WTC11 (cell line): ENCODE results near the gene CDC16. TPM values are rescaled to one million over a fixed set of nuclear protein-coding genes. Genes with fewer than 3 reads are reported as not detected.

Experiments
- ATAC-seq: fragments of 200-7000 bp; cut with Tn5 transposase; 2 replicates; pipeline ENCODE4 v1.10.0; 2021; ENCODE audit warnings: mild to moderate bottlenecking, moderate library complexity
- CTCF ChIA-PET: fragments of 300-600 bp; sonication (Branson Sonifier 250); formaldehyde crosslinking; loops from one replicate; lab custom pipeline; 2021; ENCODE audit warnings: antibody characterized with exemption; lab: Charles Lee
- POLR2A ChIA-PET: fragments of 350-600 bp; sonication (Branson Sonifier 250); formaldehyde crosslinking; loops from one replicate; lab custom pipeline; 2021; ENCODE audit warnings: antibody characterized with exemption; lab: Charles Lee
- DNase-seq: peaks from one replicate; pipeline ENCODE4 v3.0.0; 2021; ENCODE audit warnings: low spot score
- H3K27ac Mint-ChIP-seq: 2 replicates; pipeline ENCODE4 v1.8.0; 2021; ENCODE audit warnings: mixed read lengths
- H3K27me3 Mint-ChIP-seq: 2 replicates; pipeline ENCODE4 v1.8.0; 2021; ENCODE audit warnings: low read depth, mild to moderate bottlenecking, moderate library complexity, mixed read lengths
- H3K36me3 Mint-ChIP-seq: 2 replicates; pipeline ENCODE4 v1.8.0; 2021; ENCODE audit warnings: mixed read lengths
- H3K4me1 Mint-ChIP-seq: 2 replicates; pipeline ENCODE4 v1.8.0; 2022; ENCODE audit warnings: mixed read lengths
- H3K4me3 Mint-ChIP-seq: 2 replicates; pipeline ENCODE4 v1.8.0; 2021; ENCODE audit warnings: mild to moderate bottlenecking, moderate library complexity, mixed read lengths
- H3K9me3 Mint-ChIP-seq: 2 replicates; pipeline ENCODE4 v1.8.0; 2021; ENCODE audit warnings: mixed read lengths
- ATF2 ChIP-seq: sonication (generic); formaldehyde crosslinking; IDR thresholded peaks from 2 replicates; pipeline ENCODE4 v1.8.1; 2022; ENCODE audit warnings: low read depth, missing genetic modification reagents, borderline replicate concordance
- CREM ChIP-seq: sonication (generic); formaldehyde crosslinking; IDR thresholded peaks from 2 replicates; pipeline ENCODE4 v1.8.1; 2022; ENCODE audit warnings: mild to moderate bottlenecking, missing genetic modification reagents, moderate library complexity
- ETV6 ChIP-seq: sonication (generic); formaldehyde crosslinking; IDR thresholded peaks from 2 replicates; pipeline ENCODE4 v1.8.1; 2022; ENCODE audit warnings: mild to moderate bottlenecking, missing genetic modification reagents
- GABPB1 ChIP-seq: sonication (generic); formaldehyde crosslinking; IDR thresholded peaks from 2 replicates; pipeline ENCODE4 v1.8.1; 2023; ENCODE audit warnings: mild to moderate bottlenecking, missing genetic modification reagents
- GTF2I ChIP-seq: fragments of 250-450 bp; sonication (Bioruptor Pico); conservative IDR thresholded peaks from 2 replicates; pipeline ENCODE4 v1.4.0; 2021; ENCODE audit warnings: mild to moderate bottlenecking
- IRF1 ChIP-seq: sonication (generic); formaldehyde crosslinking; IDR thresholded peaks from 2 replicates; pipeline ENCODE4 v1.8.0; 2023; ENCODE audit warnings: missing genetic modification reagents
- MLX ChIP-seq: sonication (generic); formaldehyde crosslinking; IDR thresholded peaks from 2 replicates; pipeline ENCODE4 v1.8.1; 2023; ENCODE audit warnings: mild to moderate bottlenecking, missing genetic modification reagents, moderate library complexity
- NFE2L1 ChIP-seq: sonication (generic); formaldehyde crosslinking; IDR thresholded peaks from 2 replicates; pipeline ENCODE4 v1.8.1; 2023; ENCODE audit warnings: missing genetic modification reagents
- PREB ChIP-seq: sonication (generic); formaldehyde crosslinking; IDR thresholded peaks from 2 replicates; pipeline ENCODE4 v1.8.1; 2022; ENCODE audit warnings: mild to moderate bottlenecking, missing genetic modification reagents, moderate library complexity, borderline replicate concordance
- TEAD1 ChIP-seq: sonication (generic); formaldehyde crosslinking; IDR thresholded peaks from 2 replicates; pipeline ENCODE4 v1.8.0; 2022; ENCODE audit warnings: mild to moderate bottlenecking, missing genetic modification reagents
- USF2 ChIP-seq: sonication (generic); formaldehyde crosslinking; IDR thresholded peaks from 2 replicates; pipeline ENCODE4 v1.8.1; 2023; ENCODE audit warnings: mild to moderate bottlenecking, missing genetic modification reagents, moderate library complexity
- ZBTB21 ChIP-seq: sonication (generic); formaldehyde crosslinking; IDR thresholded peaks from 2 replicates; pipeline ENCODE4 v1.8.1; 2023; ENCODE audit warnings: mild to moderate bottlenecking, missing genetic modification reagents, borderline replicate concordance
- ZMAT4 ChIP-seq: fragments of 250-450 bp; sonication (Bioruptor Pico); IDR thresholded peaks from 2 replicates; pipeline ENCODE4 v1.9.0; 2021; ENCODE audit warnings: mild to moderate bottlenecking
- ZNF121 ChIP-seq: sonication (generic); formaldehyde crosslinking; IDR thresholded peaks from 2 replicates; pipeline ENCODE4 v1.8.0; 2023; ENCODE audit warnings: missing genetic modification reagents
- ZNF138 ChIP-seq: sonication (generic); formaldehyde crosslinking; conservative IDR thresholded peaks from 2 replicates; pipeline ENCODE4 v1.8.1; 2022; ENCODE audit warnings: mild to moderate bottlenecking, moderate library complexity, missing genetic modification reagents
- ZNF532 ChIP-seq: fragments of 250-450 bp; sonication (Bioruptor Pico); IDR thresholded peaks from 2 replicates; pipeline ENCODE4 v1.9.0; 2021; ENCODE audit warnings: mild to moderate bottlenecking, borderline replicate concordance
- ZNF671 ChIP-seq: fragments of 250-450 bp; sonication (Bioruptor Pico); IDR thresholded peaks from 2 replicates; pipeline ENCODE4 v1.8.0; 2021; ENCODE audit warnings: mild to moderate bottlenecking
- total RNA-seq: library from RNA; stranded (reverse); gene quantifications from 3 replicates; pipeline ENCODE4 v1.2.3, GENCODE V29; 2021
- TF ChIP-seq, protein P1 (sequence below): fragments of 250-450 bp; sonication (Bioruptor Pico); IDR thresholded peaks from 2 replicates; pipeline ENCODE4 v2.1.2; 2022; ENCODE audit warnings: mild to moderate bottlenecking, moderate library complexity
- TF ChIP-seq, protein P2 (sequence below): sonication (generic); formaldehyde crosslinking; IDR thresholded peaks from 2 replicates; pipeline ENCODE4 v1.8.1; 2023; ENCODE audit warnings: mild to moderate bottlenecking, missing genetic modification reagents

Gene CDC16
- total RNA-seq, 1 experiment from 2014 or later = 73.5 TPM

DNA sequence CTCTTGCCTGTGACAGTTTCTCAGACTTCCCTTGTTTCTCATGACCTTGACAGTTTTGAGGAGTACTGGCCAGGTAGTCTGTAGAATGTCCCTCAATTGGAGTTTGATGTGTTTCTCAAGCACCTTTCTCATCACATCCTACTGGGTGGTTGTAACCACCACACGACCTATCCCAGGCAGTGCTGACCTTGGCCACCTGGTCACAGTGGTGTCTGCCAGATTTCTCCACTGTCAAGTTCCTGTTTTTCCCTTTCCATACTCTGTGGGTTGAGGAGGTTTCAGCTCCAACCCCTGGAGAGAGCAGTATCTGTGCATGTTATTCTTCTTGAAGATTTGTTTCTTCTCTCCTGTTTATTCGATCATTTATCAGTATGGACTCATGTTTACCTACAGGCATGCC lies 38.3 kb downstream of the CDC16 start:
- no peak for ATAC-seq
- no peak for DNase-seq
- Mint-ChIP-seq H3K4me3 (no peak overlapping the region), H3K9me3 (no peaks in the 10 kb centered on the region; the same call in 1 of the 2 replicates), H3K27ac (peak overlapping the region; percentile 8; the same call in 1 of the 2 replicates), H3K27me3 (no peaks in the 10 kb centered on the region), H3K36me3 (peaks cover 52% of the 10 kb centered on the region), H3K4me1 (no peaks in the 10 kb centered on the region)
- CTCF ChIA-PET = no interaction called here
- TF ChIP-seq MLX = no peak
- no peak for TF ChIP-seq ZMAT4 (CRISPR knock-in tag)
- no peak for TF ChIP-seq ETV6 (CRISPR knock-in tag)
- no peak for TF ChIP-seq USF2
- TF ChIP-seq GABPB1 (CRISPR knock-in tag) = no peak
- TF ChIP-seq PREB (CRISPR knock-in tag) = no peak
- TF ChIP-seq ZBTB21 (CRISPR knock-in tag) = no peak
- TF ChIP-seq NFE2L1 (CRISPR knock-in tag) = no peak
- TF ChIP-seq ATF2 (CRISPR knock-in tag) = no peak
- no peak for TF ChIP-seq CREM (CRISPR knock-in tag)
- no peak for TF ChIP-seq IRF1 (CRISPR knock-in tag)
- TF ChIP-seq, protein P1, sequence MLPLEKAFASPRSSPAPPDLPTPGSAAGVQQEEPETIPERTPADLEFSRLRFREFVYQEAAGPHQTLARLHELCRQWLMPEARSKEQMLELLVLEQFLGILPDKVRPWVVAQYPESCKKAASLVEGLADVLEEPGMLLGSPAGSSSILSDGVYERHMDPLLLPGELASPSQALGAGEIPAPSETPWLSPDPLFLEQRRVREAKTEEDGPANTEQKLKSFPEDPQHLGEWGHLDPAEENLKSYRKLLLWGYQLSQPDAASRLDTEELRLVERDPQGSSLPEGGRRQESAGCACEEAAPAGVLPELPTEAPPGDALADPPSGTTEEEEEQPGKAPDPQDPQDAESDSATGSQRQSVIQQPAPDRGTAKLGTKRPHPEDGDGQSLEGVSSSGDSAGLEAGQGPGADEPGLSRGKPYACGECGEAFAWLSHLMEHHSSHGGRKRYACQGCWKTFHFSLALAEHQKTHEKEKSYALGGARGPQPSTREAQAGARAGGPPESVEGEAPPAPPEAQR = no peak
- POLR2A ChIA-PET = no interaction called here

DNA sequence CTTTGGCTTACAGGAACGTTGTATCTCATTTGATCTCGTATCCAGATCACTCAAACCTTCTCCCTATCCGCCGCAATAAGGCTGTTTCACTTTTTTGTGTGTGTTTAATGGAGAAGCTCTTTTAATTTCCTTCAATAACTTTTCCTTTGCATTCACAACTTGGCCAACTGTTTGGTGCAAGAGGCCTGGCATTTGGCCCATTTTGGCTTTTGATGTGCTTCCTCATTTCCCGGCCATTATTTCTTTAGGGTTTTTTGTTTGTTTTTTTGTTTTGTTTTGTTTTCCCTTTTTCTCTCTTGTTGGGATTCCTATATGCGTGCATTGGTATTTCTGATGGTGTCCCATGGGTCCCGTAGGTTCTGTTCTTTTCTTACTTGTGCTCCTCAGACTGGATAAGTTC lies 40.6 kb downstream of the CDC16 start:
- ChIA-PET CTCF (no interaction called here), POLR2A (no interaction called here)
- DNase-seq = no peak
- Mint-ChIP-seq H3K36me3 (peaks cover 34% of the 10 kb centered on the region), H3K27me3 (no peaks in the 10 kb centered on the region), H3K27ac (peak overlapping the region; percentile 70), H3K4me1 (peaks cover 10% of the 10 kb centered on the region), H3K9me3 (no peaks in the 10 kb centered on the region), H3K4me3 (no peak overlapping the region)
- no peak for ATAC-seq
- no peak for TF ChIP-seq NFE2L1 (CRISPR knock-in tag)
- TF ChIP-seq ZNF138 (CRISPR knock-in tag) = no peak
- no peak for TF ChIP-seq TEAD1 (CRISPR knock-in tag)
- TF ChIP-seq ZNF532 (CRISPR knock-in tag) = no peak
- no peak for TF ChIP-seq CREM (CRISPR knock-in tag)
- TF ChIP-seq, protein P1 = no peak
- TF ChIP-seq, protein P2, sequence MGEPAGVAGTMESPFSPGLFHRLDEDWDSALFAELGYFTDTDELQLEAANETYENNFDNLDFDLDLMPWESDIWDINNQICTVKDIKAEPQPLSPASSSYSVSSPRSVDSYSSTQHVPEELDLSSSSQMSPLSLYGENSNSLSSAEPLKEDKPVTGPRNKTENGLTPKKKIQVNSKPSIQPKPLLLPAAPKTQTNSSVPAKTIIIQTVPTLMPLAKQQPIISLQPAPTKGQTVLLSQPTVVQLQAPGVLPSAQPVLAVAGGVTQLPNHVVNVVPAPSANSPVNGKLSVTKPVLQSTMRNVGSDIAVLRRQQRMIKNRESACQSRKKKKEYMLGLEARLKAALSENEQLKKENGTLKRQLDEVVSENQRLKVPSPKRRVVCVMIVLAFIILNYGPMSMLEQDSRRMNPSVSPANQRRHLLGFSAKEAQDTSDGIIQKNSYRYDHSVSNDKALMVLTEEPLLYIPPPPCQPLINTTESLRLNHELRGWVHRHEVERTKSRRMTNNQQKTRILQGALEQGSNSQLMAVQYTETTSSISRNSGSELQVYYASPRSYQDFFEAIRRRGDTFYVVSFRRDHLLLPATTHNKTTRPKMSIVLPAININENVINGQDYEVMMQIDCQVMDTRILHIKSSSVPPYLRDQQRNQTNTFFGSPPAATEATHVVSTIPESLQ (CRISPR knock-in tag) = no peak
- no peak for TF ChIP-seq ZNF671
- no peak for TF ChIP-seq ZNF121 (CRISPR knock-in tag)
- TF ChIP-seq GTF2I (CRISPR knock-in tag) = no peak
